Liver (tissue), 9 donors: ENCODE results near the gene BORCS5. TPM values are rescaled to one million over a fixed set of nuclear protein-coding genes. Genes with fewer than 3 reads are reported as not detected.

ENCODE experiments used
- DNase-seq: peaks from one replicate; pipeline ENCODE4 v3.0.0-alpha.2; 2017; ENCODE audit warnings: low spot score
- H3K27ac ChIP-seq, 2 donors: one replicate each; pipeline ENCODE4 v1.7.0; 2013; ENCODE audit warnings: inconsistent platforms in 2 of 2, low read length in 2 of 2, control low read depth in 1 of 2, low read depth in 1 of 2, mild to moderate bottlenecking in 1 of 2
- H3K27me3 ChIP-seq, 4 donors: one replicate each; pipeline versions ENCODE4 v1.6.1 to v1.7.0; 2013; ENCODE audit warnings: low read length in 3 of 4, inconsistent platforms in 1 of 4, mild to moderate bottlenecking in 1 of 4, moderate library complexity in 1 of 4; ENCODE audit not compliant: control insufficient read depth in 4 of 4, insufficient read depth in 4 of 4
- H3K36me3 ChIP-seq, 4 donors: one replicate each; pipeline versions ENCODE4 v1.6.1 to v1.7.0; 2013; ENCODE audit warnings: low read length in 3 of 4, mild to moderate bottlenecking in 3 of 4, low read depth in 1 of 4, moderate library complexity in 1 of 4; ENCODE audit not compliant: control insufficient read depth in 4 of 4, insufficient read depth in 3 of 4
- H3K4me1 ChIP-seq, 4 donors: one replicate each; pipeline versions ENCODE4 v1.6.1 to v1.7.0; 2013; ENCODE audit warnings: low read length in 3 of 4, mild to moderate bottlenecking in 3 of 4, moderate library complexity in 1 of 4; ENCODE audit not compliant: control insufficient read depth in 4 of 4, insufficient read depth in 4 of 4
- H3K4me3 ChIP-seq, 3 donors: one replicate each; pipeline versions ENCODE4 v1.6.1 to v1.7.0; 2013; ENCODE audit warnings: low read length in 3 of 3, control low read depth in 1 of 3, low read depth in 1 of 3, mild to moderate bottlenecking in 1 of 3
- H3K9ac ChIP-seq, 2 donors: one replicate each; pipeline ENCODE4 v1.7.0; 2013; ENCODE audit warnings: low read length in 2 of 2, mild to moderate bottlenecking in 2 of 2, moderate library complexity in 2 of 2, control low read depth in 1 of 2, low read depth in 1 of 2
- H3K9me3 ChIP-seq, 4 donors: one replicate each; pipeline versions ENCODE4 v1.6.1 to v1.7.0; 2013; ENCODE audit warnings: low read length in 3 of 4; ENCODE audit not compliant: control insufficient read depth in 4 of 4
- ATF3 ChIP-seq: IDR thresholded peaks from 2 replicates; pipeline ENCODE4 v1.6.1; 2016; ENCODE audit warnings: antibody characterized with exemption
- CTCF ChIP-seq: fragments of 150-350 bp; IDR thresholded peaks from 2 replicates; pipeline ENCODE4 v1.5.1; 2017; ENCODE audit warnings: improper control_type of control experiment, low read depth, low read length; ENCODE audit not compliant: missing input control
- EGR1 ChIP-seq, 2 donors: IDR thresholded peaks; 2 replicates each; pipeline ENCODE4 v1.6.1; 2016 to 2018; ENCODE audit warnings: antibody characterized with exemption in 2 of 2, low read depth in 2 of 2
- FOXA1 ChIP-seq: IDR thresholded peaks from 2 replicates; pipeline ENCODE4 v1.6.1; 2016; ENCODE audit warnings: antibody characterized with exemption
- FOXA2 ChIP-seq: IDR thresholded peaks from 2 replicates; pipeline ENCODE4 v1.6.1; 2016; ENCODE audit warnings: antibody characterized with exemption
- GABPA ChIP-seq, 2 donors: IDR thresholded peaks in 1 of 2; conservative IDR thresholded peaks in 1 of 2; 2 replicates each; pipeline ENCODE4 v1.6.1; 2016; ENCODE audit warnings: antibody characterized with exemption in 2 of 2, mild to moderate bottlenecking in 1 of 2, moderate library complexity in 1 of 2
- HNF4A ChIP-seq, 2 donors: conservative IDR thresholded peaks; 2 replicates each; pipeline ENCODE4 v1.6.1; 2016; ENCODE audit warnings: antibody characterized with exemption in 2 of 2, mild to moderate bottlenecking in 2 of 2
- HNF4G ChIP-seq: IDR thresholded peaks from 2 replicates; pipeline ENCODE4 v1.6.1; 2016; ENCODE audit warnings: antibody characterized with exemption
- JUND ChIP-seq, 2 donors: IDR thresholded peaks; 2 replicates each; pipeline ENCODE4 v1.6.1; 2016; ENCODE audit warnings: antibody characterized with exemption in 2 of 2
- NR2F2 ChIP-seq: IDR thresholded peaks from 2 replicates; pipeline ENCODE4 v1.6.1; 2016; ENCODE audit warnings: antibody characterized with exemption
- RAD21 ChIP-seq, 2 donors: IDR thresholded peaks; 2 replicates each; pipeline ENCODE4 v1.6.1; 2016; ENCODE audit warnings: antibody characterized with exemption in 2 of 2, mild to moderate bottlenecking in 2 of 2
- REST ChIP-seq: IDR thresholded peaks from 2 replicates; pipeline ENCODE4 v1.6.1; 2016; ENCODE audit warnings: antibody characterized with exemption, mild to moderate bottlenecking
- RXRA ChIP-seq, 2 donors: IDR thresholded peaks; 2 replicates each; pipeline ENCODE4 v1.6.1; 2017 to 2018; ENCODE audit warnings: antibody characterized with exemption in 2 of 2, mild to moderate bottlenecking in 1 of 2
- SP1 ChIP-seq: IDR thresholded peaks from 2 replicates; pipeline ENCODE4 v1.6.1; 2018; ENCODE audit warnings: antibody characterized with exemption, mild to moderate bottlenecking
- TAF1 ChIP-seq: conservative IDR thresholded peaks from 2 replicates; pipeline ENCODE4 v1.6.1; 2016; ENCODE audit warnings: antibody characterized with exemption, mild to moderate bottlenecking
- YY1 ChIP-seq: IDR thresholded peaks from 2 replicates; pipeline ENCODE4 v1.6.1; 2016; ENCODE audit warnings: antibody characterized with exemption, mild to moderate bottlenecking
- WGBS: extraction: QIAGEN DNeasy Blood & Tissue Kit; methylation state at CpG from one replicate; pipeline ENCODE4 v1.1.7; 2013; 5-methylcytosine and 5-hydroxymethylcytosine counted together
- polyA plus RNA-seq, 2 donors: library from polyadenylated mRNA; stranded (reverse) in 1 of 2; unstranded in 1 of 2; fragments of 200-250 nt in 1 of 2; fragments of >200 nt in 1 of 2; fragmentation: Nextera tagmentation in 1 of 2; extraction: Ambion mirVana in 1 of 2; gene quantifications; one replicate each; pipeline versions ENCODE4 v1.2.1 to v1.2.3, GENCODE V29; 2013 to 2015
- total RNA-seq, 2 donors: library from RNA; depleted of rRNA; stranded (reverse); fragments of >200 nt; gene quantifications; one replicate each; pipeline ENCODE4 v1.2.3, GENCODE V29; 2014
- TF ChIP-seq, protein P1 (sequence below): IDR thresholded peaks from 2 replicates; pipeline ENCODE4 v1.6.1; 2016; ENCODE audit warnings: antibody characterized with exemption
- TF ChIP-seq, protein P2 (sequence below): IDR thresholded peaks from 2 replicates; pipeline ENCODE4 v1.6.1; 2016; ENCODE audit warnings: antibody characterized with exemption
- donor health status: healthy.
- donor health status: healthy.
- donor health status: healthy.
- donor health status: healthy.
- donor health status: healthy.

The BORCS5 gene
- total and polyA plus RNA-seq, 4 donors = 4.5 to 11.4 (median 8.1) TPM

GRCh38 chr12:12451098-12451497, 94.2 kb downstream of the BORCS5 start:
- H3K4me3 ChIP-seq = no peak overlapping the region
- peak overlapping the region in 1 of 2 donors; percentile 72 for H3K9ac ChIP-seq
- H3K36me3 ChIP-seq = no peaks in the 10 kb centered on the region
- H3K9me3 ChIP-seq = no peaks in the 10 kb centered on the region
- H3K4me1 ChIP-seq = peaks cover 2 to 20% (median 10%) of the 10 kb centered on the region in 4 donors
- WGBS = 63% methylated on average over 4 of the region's 4 CpGs
- peak overlapping the region; percentile 15 to 53 for H3K27ac ChIP-seq
- H3K27me3 ChIP-seq = no peaks in the 10 kb centered on the region
- DNase-seq = no peak
- TF ChIP-seq SP1 (no peak), RXRA (IDR thresholded peaks at IDR 0.05) (no peak), GABPA (IDR thresholded peaks at IDR 0.05 in 1 of 2, conservative IDR thresholded peaks at IDR 0.05 in 1 of 2) (no peak), RAD21 (IDR thresholded peaks at IDR 0.05) (no peak), CTCF (no peak), FOXA2 (no peak)
- TF ChIP-seq, protein P1, sequence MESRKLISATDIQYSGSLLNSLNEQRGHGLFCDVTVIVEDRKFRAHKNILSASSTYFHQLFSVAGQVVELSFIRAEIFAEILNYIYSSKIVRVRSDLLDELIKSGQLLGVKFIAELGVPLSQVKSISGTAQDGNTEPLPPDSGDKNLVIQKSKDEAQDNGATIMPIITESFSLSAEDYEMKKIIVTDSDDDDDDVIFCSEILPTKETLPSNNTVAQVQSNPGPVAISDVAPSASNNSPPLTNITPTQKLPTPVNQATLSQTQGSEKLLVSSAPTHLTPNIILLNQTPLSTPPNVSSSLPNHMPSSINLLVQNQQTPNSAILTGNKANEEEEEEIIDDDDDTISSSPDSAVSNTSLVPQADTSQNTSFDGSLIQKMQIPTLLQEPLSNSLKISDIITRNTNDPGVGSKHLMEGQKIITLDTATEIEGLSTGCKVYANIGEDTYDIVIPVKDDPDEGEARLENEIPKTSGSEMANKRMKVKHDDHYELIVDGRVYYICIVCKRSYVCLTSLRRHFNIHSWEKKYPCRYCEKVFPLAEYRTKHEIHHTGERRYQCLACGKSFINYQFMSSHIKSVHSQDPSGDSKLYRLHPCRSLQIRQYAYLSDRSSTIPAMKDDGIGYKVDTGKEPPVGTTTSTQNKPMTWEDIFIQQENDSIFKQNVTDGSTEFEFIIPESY = no peak

- TF ChIP-seq YY1 (no peak), FOXA2 (no peak), HNF4G (no peak), FOXA1 (no peak), JUND (IDR thresholded peaks at IDR 0.05) (no peak), NR2F2 (no peak), GABPA (IDR thresholded peaks at IDR 0.05 in 1 of 2, conservative IDR thresholded peaks at IDR 0.05 in 1 of 2) (no peak), REST (no peak), HNF4A (conservative IDR thresholded peaks at IDR 0.05) (no peak), SP1 (no peak), RAD21 (IDR thresholded peaks at IDR 0.05) (no peak), RXRA (IDR thresholded peaks at IDR 0.05) (no peak), ATF3 (no peak), TAF1 (no peak), EGR1 (IDR thresholded peaks at IDR 0.05; ENCODE audit: low read depth in 2 of 2) (no peak), CTCF (no peak)
- TF ChIP-seq, protein P1 = no peak
- TF ChIP-seq, protein P2, sequence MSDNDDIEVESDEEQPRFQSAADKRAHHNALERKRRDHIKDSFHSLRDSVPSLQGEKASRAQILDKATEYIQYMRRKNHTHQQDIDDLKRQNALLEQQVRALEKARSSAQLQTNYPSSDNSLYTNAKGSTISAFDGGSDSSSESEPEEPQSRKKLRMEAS = no peak
- WGBS = 93% methylated on average over 21 of the region's 21 CpGs
Observed at GRCh38 chr12:12452326-12452902, 95.5 kb downstream of the BORCS5 start.

More at GRCh38 chr12:12452326-12452902, 95.5 kb downstream of the BORCS5 start:
- H3K27ac ChIP-seq = peak overlapping the region; percentile 15 to 54
- DNase-seq = no peak
- H3K9ac ChIP-seq = no peak overlapping the region
- no peaks in the 10 kb centered on the region for H3K9me3 ChIP-seq
- no peaks in the 10 kb centered on the region for H3K27me3 ChIP-seq
- peaks cover 2 to 20% (median 10%) of the 10 kb centered on the region in 4 donors for H3K4me1 ChIP-seq
- no peak overlapping the region for H3K4me3 ChIP-seq
- H3K36me3 ChIP-seq = no peaks in the 10 kb centered on the region
